HepG2 (cell line): ENCODE results near the gene TPGS1. TPM values are rescaled to one million over a fixed set of nuclear protein-coding genes. Genes with fewer than 3 reads are reported as not detected.

Experiments used
- AFF4 ChIP-seq: sonication (generic); formaldehyde crosslinking; IDR thresholded peaks from 2 replicates; pipeline ENCODE4 v1.4.0; 2020; ENCODE audit warnings: missing genetic modification reagents
- CHD4 ChIP-seq: fragments of 200-600 bp; sonication (generic); IDR thresholded peaks from 2 replicates; pipeline ENCODE4 v1.7.0; 2017; ENCODE audit warnings: mild to moderate bottlenecking, low read length, borderline replicate concordance
- GPN1 ChIP-seq: sonication (generic); formaldehyde crosslinking; IDR thresholded peaks from 2 replicates; pipeline ENCODE4 v1.5.1; 2020; ENCODE audit warnings: missing genetic modification reagents, borderline replicate concordance
- HHEX ChIP-seq: IDR thresholded peaks from 2 replicates; pipeline ENCODE4 v1.6.1; 2016; ENCODE audit warnings: control low read depth
- HMGXB3 ChIP-seq: sonication (generic); formaldehyde crosslinking; IDR thresholded peaks from 2 replicates; pipeline ENCODE4 v1.4.0; 2020; ENCODE audit warnings: missing genetic modification reagents, borderline replicate concordance
- KDM6A ChIP-seq: IDR thresholded peaks from 2 replicates; pipeline ENCODE4 v1.6.1; 2016; ENCODE audit warnings: low read depth
- MTA1 ChIP-seq: sonication (generic); formaldehyde crosslinking; IDR thresholded peaks from 2 replicates; pipeline ENCODE4 v1.4.0; 2020; ENCODE audit warnings: missing genetic modification reagents, mild to moderate bottlenecking, borderline replicate concordance
- NCOA5 ChIP-seq: sonication (generic); formaldehyde crosslinking; IDR thresholded peaks from 2 replicates; pipeline ENCODE4 v1.4.0; 2020; ENCODE audit warnings: missing genetic modification reagents
- SMARCC2 ChIP-seq: fragments of 450-650 bp; IDR thresholded peaks from 2 replicates; pipeline ENCODE4 v1.6.1; 2017; ENCODE audit warnings: antibody characterized with exemption, mild to moderate bottlenecking
- SSRP1 ChIP-seq: IDR thresholded peaks from 2 replicates; pipeline ENCODE4 v1.6.1; 2016; ENCODE audit warnings: control low read depth
- STAG1 ChIP-seq: sonication (generic); formaldehyde crosslinking; IDR thresholded peaks from 2 replicates; pipeline ENCODE4 v1.4.0; 2020; ENCODE audit warnings: missing genetic modification reagents
- ZBTB25 ChIP-seq: IDR thresholded peaks from 2 replicates; pipeline ENCODE4 v1.6.1; 2018; ENCODE audit warnings: missing genetic modification reagents
- ZFX ChIP-seq: sonication (generic); formaldehyde crosslinking; IDR thresholded peaks from 2 replicates; pipeline ENCODE4 v1.4.0; 2020; ENCODE audit warnings: mild to moderate bottlenecking, low read depth, missing genetic modification reagents, moderate library complexity
- ZNF530 ChIP-seq: sonication (generic); formaldehyde crosslinking; IDR thresholded peaks from 2 replicates; pipeline ENCODE4 v1.5.0; 2020; ENCODE audit warnings: low read depth, mild to moderate bottlenecking, missing genetic modification reagents
- ZNF639 ChIP-seq: conservative IDR thresholded peaks from 2 replicates; pipeline ENCODE4 v1.6.1; 2018; ENCODE audit warnings: missing genetic modification reagents
- ZNF891 ChIP-seq: sonication (generic); formaldehyde crosslinking; IDR thresholded peaks from 2 replicates; pipeline ENCODE4 v1.5.0; 2020; ENCODE audit warnings: mild to moderate bottlenecking, missing genetic modification reagents
- polyA plus RNA-seq, 8 experiments: library from polyadenylated mRNA; depleted of rRNA in 3 of 8; stranded (reverse) in 7 of 8; unstranded in 1 of 8; fragments of >200 nt; fragmentation: Illumina TruSeq in 4 of 8; extraction: Trizol in 4 of 8; gene quantifications; 2 replicates each; pipeline versions ENCODE4 v1.2.1 to v1.2.3, GENCODE V29; 2011 to 2016; ENCODE audit warnings: low read depth in 4 of 8, missing spikeins in 1 of 8, mixed read lengths in 1 of 8; ENCODE audit not compliant: insufficient read depth in 1 of 8
- total RNA-seq, 5 experiments: library from RNA; depleted of rRNA; stranded (reverse); fragments of >200 nt; fragmentation: Illumina TruSeq; extraction: Trizol; gene quantifications; 2 replicates each; pipeline ENCODE4 v1.2.3, GENCODE V29; 2016; ENCODE audit warnings: low read depth in 1 of 5
- TF ChIP-seq, protein P1 (sequence below): sonication (generic); formaldehyde crosslinking; IDR thresholded peaks from 2 replicates; pipeline ENCODE4 v1.9.0; 2021; ENCODE audit warnings: missing genetic modification reagents, borderline replicate concordance

The TPGS1 gene
- total and polyA plus RNA-seq, 2 of the 13 experiments (the other 11 are each of a cell fraction or from before 2014, with no cell fraction given), result 1.1 to 6.2 TPM

DNA sequence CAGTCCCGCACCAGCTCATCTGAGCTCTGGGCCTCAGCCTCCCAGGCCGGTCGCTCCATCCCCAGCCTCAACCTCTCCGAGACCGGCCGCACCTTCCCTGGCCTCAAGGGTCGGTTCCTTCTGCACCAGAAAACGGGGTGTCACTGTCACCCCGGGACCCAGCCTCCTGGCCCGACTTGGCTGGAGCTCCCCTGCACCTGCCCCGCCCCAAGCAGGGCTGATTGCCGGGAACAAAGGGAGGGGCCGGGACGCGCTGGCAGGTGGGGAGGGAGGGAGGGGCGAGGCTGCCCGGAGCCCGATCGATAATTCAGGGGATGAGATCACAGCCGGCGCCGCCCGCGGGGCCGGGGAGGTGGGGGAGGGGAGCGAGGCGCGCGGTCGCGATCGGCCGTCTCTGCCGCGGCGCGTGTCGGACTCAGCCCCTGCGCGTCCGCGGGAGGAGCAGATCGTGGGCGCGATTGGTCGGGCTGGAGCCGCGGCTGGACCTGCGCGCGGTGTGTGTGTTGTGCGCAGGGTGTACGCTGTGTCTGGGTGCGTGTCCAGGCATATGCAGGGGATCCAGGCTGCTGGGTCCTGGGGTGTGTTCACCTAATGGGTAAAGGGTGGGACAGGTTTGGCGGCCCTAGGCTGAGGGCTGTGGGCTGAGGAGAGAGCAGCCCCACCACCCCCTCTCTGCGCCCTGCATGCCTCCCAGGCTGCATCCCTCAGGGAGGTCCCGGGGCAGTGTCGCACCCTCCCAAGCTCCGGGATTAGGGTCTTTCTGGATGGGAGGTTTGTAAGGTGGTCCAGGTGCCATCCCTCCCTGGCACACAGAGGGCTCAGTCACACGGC, 45.4 kb upstream of the TPGS1 start (continued):
- TF ChIP-seq AFF4 (CRISPR knock-in tag) (no peak), GPN1 (CRISPR knock-in tag) (no peak), HMGXB3 (no peak), ZBTB25 (CRISPR knock-in tag) (peak; percentile 53; the same call in 1 of the 2 replicates), SMARCC2 (no peak), ZFX (CRISPR knock-in tag) (peak; percentile 61), MTA1 (CRISPR knock-in tag) (peak; percentile 84; the same call in 1 of the 2 replicates), ZNF891 (no peak), STAG1 (CRISPR knock-in tag) (no peak), ZNF639 (CRISPR knock-in tag) (peak; percentile 60; the same call in 1 of the 2 replicates), NCOA5 (CRISPR knock-in tag) (no peak), CHD4 (no peak), HHEX (0 out of 2 replicates have a peak, but pooled peaks have one; percentile 29), ZNF530 (CRISPR knock-in tag) (no peak), SSRP1 (no peak), KDM6A (CRISPR knock-in tag) (peak; percentile 69)
- TF ChIP-seq, protein P1, sequence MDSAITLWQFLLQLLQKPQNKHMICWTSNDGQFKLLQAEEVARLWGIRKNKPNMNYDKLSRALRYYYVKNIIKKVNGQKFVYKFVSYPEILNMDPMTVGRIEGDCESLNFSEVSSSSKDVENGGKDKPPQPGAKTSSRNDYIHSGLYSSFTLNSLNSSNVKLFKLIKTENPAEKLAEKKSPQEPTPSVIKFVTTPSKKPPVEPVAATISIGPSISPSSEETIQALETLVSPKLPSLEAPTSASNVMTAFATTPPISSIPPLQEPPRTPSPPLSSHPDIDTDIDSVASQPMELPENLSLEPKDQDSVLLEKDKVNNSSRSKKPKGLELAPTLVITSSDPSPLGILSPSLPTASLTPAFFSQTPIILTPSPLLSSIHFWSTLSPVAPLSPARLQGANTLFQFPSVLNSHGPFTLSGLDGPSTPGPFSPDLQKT (CRISPR knock-in tag), result no peak
